NCI-H1417 (cell line): ENCODE data around the gene EPG5.

Experiments used
- DNase-seq, 3 experiments: peaks; one replicate each; lab custom pipeline; 2025; lab: John Stamatoyannopoulos, UW

Gene EPG5

GRCh38 chr18:45802814-45803492 is 164.2 kb downstream of the EPG5 start:
- no peak for DNase-seq

- DNase-seq: no peak
These were observed 165.6 kb downstream of the EPG5 start for GRCh38 chr18:45801416-45802004.
